Loucy (cell line): ENCODE data around the gene JAG1.

Experiments
- H2AFZ ChIP-seq: fragments of 200-600 bp; sonication (generic); 2 replicates; pipeline ENCODE4 v1.6.0; 2016; ENCODE audit warnings: antibody characterized with exemption, mild to moderate bottlenecking, low read length, moderate library complexity
- H3F3A ChIP-seq: fragments of 200-600 bp; 2 replicates; pipeline ENCODE4 v1.6.0; 2016; ENCODE audit warnings: antibody characterized with exemption, low read depth, mild to moderate bottlenecking
- H3K27me3 ChIP-seq: fragments of 200-600 bp; sonication (generic); 2 replicates; pipeline ENCODE4 v1.6.1; 2014; ENCODE audit warnings: low read length, mild to moderate bottlenecking; ENCODE audit not compliant: insufficient read depth, poor library complexity, severe bottlenecking
- H3K36me3 ChIP-seq: fragments of 200-600 bp; sonication (generic); 2 replicates; pipeline ENCODE4 v1.6.1; 2016; ENCODE audit warnings: low read length; ENCODE audit not compliant: insufficient read depth
- H3K4me1 ChIP-seq: fragments of 200-600 bp; sonication (generic); 2 replicates; pipeline ENCODE4 v1.5.1; 2014; ENCODE audit warnings: low read length, mild to moderate bottlenecking; ENCODE audit not compliant: insufficient read depth, poor library complexity, severe bottlenecking
- H3K4me2 ChIP-seq: fragments of 200-600 bp; sonication (generic); 2 replicates; pipeline ENCODE4 v1.6.0; 2014; ENCODE audit warnings: antibody characterized with exemption, low read length, low read depth, mild to moderate bottlenecking; ENCODE audit not compliant: poor library complexity, severe bottlenecking
- H3K4me3 ChIP-seq: fragments of 200-600 bp; sonication (generic); 2 replicates; pipeline ENCODE4 v1.5.1; 2014; ENCODE audit warnings: low read length, mild to moderate bottlenecking, mixed read lengths; ENCODE audit not compliant: poor library complexity, severe bottlenecking
- H3K79me2 ChIP-seq: fragments of 200-600 bp; sonication (generic); 2 replicates; pipeline ENCODE4 v1.6.1; 2014; ENCODE audit warnings: low read length; ENCODE audit not compliant: insufficient read depth
- H3K9ac ChIP-seq: fragments of 200-600 bp; sonication (generic); 2 replicates; pipeline ENCODE4 v1.6.0; 2014; ENCODE audit warnings: mild to moderate bottlenecking, low read depth, low read length, moderate library complexity; ENCODE audit not compliant: poor library complexity, severe bottlenecking
- H3K9me2 ChIP-seq: fragments of 200-600 bp; sonication (generic); replicated peaks from 2 replicates; pipeline ENCODE4 v1.6.1; 2016; ENCODE audit warnings: low read depth, low read length, mixed read lengths
- H3K9me3 ChIP-seq: fragments of 200-600 bp; sonication (generic); 2 replicates; pipeline ENCODE4 v1.6.1; 2014; ENCODE audit warnings: mild to moderate bottlenecking, antibody characterized with exemption, low read length, low read depth; ENCODE audit not compliant: insufficient read depth
- H4K20me1 ChIP-seq: fragments of 200-600 bp; sonication (generic); 2 replicates; pipeline ENCODE4 v1.6.0; 2014; ENCODE audit warnings: antibody characterized with exemption, low read length, mild to moderate bottlenecking; ENCODE audit not compliant: insufficient read depth, poor library complexity, severe bottlenecking
- EZH2phosphoT487 ChIP-seq: fragments of 200-600 bp; IDR thresholded peaks from 2 replicates; pipeline ENCODE4 v1.6.1; 2018; ENCODE audit warnings: antibody characterized with exemption, mild to moderate bottlenecking, moderate library complexity, borderline replicate concordance
- TF ChIP-seq, protein P1 (sequence below): fragments of 200-600 bp; sonication (generic); conservative IDR thresholded peaks from 2 replicates; pipeline ENCODE4 v1.5.1; 2014; ENCODE audit warnings: mild to moderate bottlenecking, antibody characterized with exemption, low read length

The JAG1 gene

DNA sequence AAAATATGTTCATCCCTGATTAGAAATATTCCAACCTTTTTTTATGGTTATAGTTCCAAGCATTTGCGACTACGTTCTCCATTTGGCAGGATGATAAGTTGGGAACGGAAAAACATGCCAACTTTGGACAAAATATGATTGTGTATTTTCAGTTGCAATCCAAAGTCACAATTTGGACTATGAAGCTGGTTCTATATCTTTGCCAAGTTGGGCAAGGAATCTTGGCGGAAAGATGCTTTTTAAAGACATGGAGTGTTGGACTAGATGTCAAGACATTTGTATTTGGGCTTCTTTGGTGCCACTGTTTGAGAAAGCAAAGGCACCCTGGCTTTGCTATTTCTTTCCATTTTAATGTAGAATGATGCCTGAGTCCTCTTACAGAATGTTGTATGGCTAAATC, 33.3 kb upstream of the JAG1 start:
- H3K4me3 ChIP-seq = no peak overlapping the region
- no peaks in the 10 kb centered on the region for H3K79me2 ChIP-seq
- H3K9me2 ChIP-seq = no peaks in the 10 kb centered on the region
- H4K20me1 ChIP-seq = no peaks in the 10 kb centered on the region
- H3K9me3 ChIP-seq = peaks cover 3% of the 10 kb centered on the region; the same call in 1 of the 2 replicates
- H2AFZ ChIP-seq = no peak overlapping the region
- no peak overlapping the region for H3K9ac ChIP-seq
- H3K4me2 ChIP-seq = no peak overlapping the region
- H3F3A ChIP-seq = no peaks in the 10 kb centered on the region
- H3K36me3 ChIP-seq = no peaks in the 10 kb centered on the region
- H3K4me1 ChIP-seq = no peaks in the 10 kb centered on the region
- no peaks in the 10 kb centered on the region for H3K27me3 ChIP-seq
- TF ChIP-seq, protein P1, sequence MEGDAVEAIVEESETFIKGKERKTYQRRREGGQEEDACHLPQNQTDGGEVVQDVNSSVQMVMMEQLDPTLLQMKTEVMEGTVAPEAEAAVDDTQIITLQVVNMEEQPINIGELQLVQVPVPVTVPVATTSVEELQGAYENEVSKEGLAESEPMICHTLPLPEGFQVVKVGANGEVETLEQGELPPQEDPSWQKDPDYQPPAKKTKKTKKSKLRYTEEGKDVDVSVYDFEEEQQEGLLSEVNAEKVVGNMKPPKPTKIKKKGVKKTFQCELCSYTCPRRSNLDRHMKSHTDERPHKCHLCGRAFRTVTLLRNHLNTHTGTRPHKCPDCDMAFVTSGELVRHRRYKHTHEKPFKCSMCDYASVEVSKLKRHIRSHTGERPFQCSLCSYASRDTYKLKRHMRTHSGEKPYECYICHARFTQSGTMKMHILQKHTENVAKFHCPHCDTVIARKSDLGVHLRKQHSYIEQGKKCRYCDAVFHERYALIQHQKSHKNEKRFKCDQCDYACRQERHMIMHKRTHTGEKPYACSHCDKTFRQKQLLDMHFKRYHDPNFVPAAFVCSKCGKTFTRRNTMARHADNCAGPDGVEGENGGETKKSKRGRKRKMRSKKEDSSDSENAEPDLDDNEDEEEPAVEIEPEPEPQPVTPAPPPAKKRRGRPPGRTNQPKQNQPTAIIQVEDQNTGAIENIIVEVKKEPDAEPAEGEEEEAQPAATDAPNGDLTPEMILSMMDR = no peak
- no peak for TF ChIP-seq EZH2phosphoT487

DNA sequence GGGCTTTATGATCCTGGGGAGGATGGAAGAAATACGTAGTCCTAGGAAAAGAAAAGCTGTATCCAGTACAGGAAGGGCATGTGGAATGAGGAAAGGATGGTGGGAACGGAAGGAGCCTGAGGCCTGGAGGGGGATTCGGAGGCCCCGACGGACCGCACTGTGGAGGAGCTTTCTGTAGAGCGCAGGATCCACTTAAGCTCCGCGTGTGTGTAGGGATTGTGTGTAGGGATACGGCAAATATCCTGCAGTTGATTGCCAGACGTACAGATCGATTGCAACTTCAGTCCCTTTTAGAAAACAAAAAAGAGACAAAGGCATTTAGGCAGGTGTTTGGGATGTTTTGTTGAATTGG, 32.6 kb upstream of the JAG1 start:
- no peaks in the 10 kb centered on the region for H3K36me3 ChIP-seq
- H3K4me2 ChIP-seq = no peak overlapping the region
- no peaks in the 10 kb centered on the region for H3K4me1 ChIP-seq

DNA sequence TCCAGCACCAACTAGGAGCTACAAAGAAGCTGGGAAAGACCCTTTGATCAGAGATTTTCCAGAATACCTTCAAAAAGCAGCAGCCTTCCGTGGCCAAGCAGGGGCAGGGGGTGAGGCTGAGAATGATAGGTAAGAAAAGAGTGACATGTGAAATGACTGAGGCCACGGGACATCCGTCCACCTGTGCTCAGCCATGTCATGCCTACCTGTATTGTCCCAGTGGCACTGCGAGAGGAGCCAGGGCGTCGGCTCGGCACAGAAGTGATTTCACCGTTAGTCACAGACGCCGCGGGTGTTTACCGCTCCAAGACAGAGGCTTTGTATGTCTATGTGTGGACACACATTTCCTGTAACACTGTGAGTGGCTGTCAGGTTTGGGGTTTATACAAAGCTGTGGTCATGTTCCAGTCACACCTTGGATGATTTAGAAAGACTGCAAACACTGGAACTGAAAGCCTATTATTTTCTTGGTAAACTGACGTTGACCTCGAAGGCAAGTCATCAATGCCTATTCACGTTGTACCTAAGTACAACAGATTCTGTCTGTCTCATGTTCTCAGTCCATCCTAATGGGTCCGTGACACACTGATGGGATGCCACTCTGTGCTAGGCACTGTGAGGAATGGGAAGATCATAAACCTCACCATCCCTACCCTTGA, 32.1 kb upstream of the JAG1 start:
- Histone ChIP-seq H2AFZ (no peak overlapping the region), H3K9ac (no peak overlapping the region), H3K4me3 (no peak overlapping the region), H3K27me3 (no peaks in the 10 kb centered on the region), H3K9me3 (peaks cover 3% of the 10 kb centered on the region; the same call in 1 of the 2 replicates), H3K4me1 (no peaks in the 10 kb centered on the region), H4K20me1 (no peaks in the 10 kb centered on the region), H3F3A (no peaks in the 10 kb centered on the region), H3K4me2 (no peak overlapping the region), H3K36me3 (no peaks in the 10 kb centered on the region), H3K79me2 (no peaks in the 10 kb centered on the region), H3K9me2 (no peaks in the 10 kb centered on the region)
- no peak for TF ChIP-seq EZH2phosphoT487
- TF ChIP-seq, protein P1 = no peak

More for the DNA sequence above, 32.6 kb upstream of the JAG1 start:
- no peaks in the 10 kb centered on the region for H4K20me1 ChIP-seq
- no peaks in the 10 kb centered on the region for H3K9me2 ChIP-seq
- H3K9ac ChIP-seq = no peak overlapping the region
- H2AFZ ChIP-seq = no peak overlapping the region
- no peaks in the 10 kb centered on the region for H3F3A ChIP-seq
- H3K4me3 ChIP-seq = no peak overlapping the region
- H3K9me3 ChIP-seq = peaks cover 3% of the 10 kb centered on the region; the same call in 1 of the 2 replicates
- no peaks in the 10 kb centered on the region for H3K79me2 ChIP-seq
- TF ChIP-seq, protein P1 = no peak
- TF ChIP-seq EZH2phosphoT487 = no peak
- H3K27me3 ChIP-seq = no peaks in the 10 kb centered on the region
